GM12892 (cell line): ENCODE results near the gene SP3.

ENCODE experiments used
- POLR2A ChIP-seq: IDR thresholded peaks from 2 replicates; pipeline ENCODE4 v1.6.1; 2011; ENCODE audit warnings: low read depth, low read length, control low read depth
- POLR2AphosphoS5 ChIP-seq: IDR thresholded peaks from 2 replicates; pipeline ENCODE4 v1.6.1; 2011; ENCODE audit warnings: low read depth, low read length, control low read depth

GRCh38 chr2:173993459-173993858, 28.3 kb upstream of the SP3 start:
- TF ChIP-seq POLR2A (no peak), POLR2AphosphoS5 (no peak)
